ENCODE measurements around the gene LAMA5.

LAMA5 gene

DNA sequence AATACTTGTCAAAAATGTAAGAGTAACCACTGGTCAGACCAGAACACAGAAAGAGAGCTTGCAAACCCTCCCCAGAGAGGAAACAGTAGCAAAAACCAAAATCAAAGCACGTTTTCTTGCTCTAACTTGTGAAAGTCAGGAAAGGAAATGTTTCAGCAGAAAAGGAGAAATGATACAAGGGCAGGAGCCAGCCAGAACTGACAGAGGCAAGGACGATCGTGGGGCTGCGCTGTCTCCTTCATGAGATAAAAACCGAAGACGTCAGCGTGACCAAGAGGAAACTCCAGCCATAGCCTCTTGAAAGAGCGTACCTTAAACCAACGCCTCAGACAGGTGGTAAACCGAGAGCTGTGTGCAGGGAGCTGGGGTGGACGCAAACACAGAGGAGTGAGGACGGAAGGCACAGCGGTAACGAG is 27.5 kb downstream of the LAMA5 start:
- peak; percentile 38 to 52 for DNase-seq

- DNase-seq, result no peak
Observed at GRCh38 chr20:62338294-62338620, 28.9 kb downstream of the LAMA5 start.

DNA sequence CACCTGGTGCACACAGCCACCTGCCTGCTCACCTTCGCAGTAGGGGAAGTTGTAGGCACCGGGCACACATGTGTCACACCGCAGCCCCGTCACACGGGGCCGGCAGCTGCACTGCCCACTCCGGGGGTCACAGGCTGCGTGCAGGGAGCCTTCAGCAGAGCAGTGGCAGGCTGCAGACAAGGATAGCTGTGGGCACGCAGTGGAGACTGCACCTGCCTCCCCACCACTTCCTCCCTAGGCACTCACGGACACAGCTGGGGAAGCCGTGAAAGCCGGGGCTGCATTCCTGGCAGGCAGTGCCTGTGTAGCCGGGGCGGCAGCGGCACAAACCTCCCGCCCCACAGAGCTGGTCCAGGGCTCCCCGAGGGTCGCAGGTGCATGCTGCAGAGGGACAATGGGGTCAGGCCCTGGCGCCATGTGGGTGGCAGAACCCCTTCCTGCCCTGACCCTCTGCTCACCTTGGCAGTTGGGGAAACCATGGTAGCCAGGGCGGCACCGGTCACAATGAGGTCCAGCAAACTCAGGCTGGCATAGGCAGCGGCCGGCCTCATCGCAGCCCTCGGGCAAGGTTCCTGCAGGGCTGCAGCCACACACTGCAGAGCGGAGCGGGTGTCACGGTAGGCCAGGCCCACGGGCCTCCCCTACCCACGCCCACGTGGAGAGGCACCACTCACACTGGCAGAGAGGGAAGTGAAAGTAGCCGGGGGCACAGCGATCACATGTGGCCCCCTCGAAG is 29.4 kb downstream of the LAMA5 start:
- DNase-seq, result no peak

DNA sequence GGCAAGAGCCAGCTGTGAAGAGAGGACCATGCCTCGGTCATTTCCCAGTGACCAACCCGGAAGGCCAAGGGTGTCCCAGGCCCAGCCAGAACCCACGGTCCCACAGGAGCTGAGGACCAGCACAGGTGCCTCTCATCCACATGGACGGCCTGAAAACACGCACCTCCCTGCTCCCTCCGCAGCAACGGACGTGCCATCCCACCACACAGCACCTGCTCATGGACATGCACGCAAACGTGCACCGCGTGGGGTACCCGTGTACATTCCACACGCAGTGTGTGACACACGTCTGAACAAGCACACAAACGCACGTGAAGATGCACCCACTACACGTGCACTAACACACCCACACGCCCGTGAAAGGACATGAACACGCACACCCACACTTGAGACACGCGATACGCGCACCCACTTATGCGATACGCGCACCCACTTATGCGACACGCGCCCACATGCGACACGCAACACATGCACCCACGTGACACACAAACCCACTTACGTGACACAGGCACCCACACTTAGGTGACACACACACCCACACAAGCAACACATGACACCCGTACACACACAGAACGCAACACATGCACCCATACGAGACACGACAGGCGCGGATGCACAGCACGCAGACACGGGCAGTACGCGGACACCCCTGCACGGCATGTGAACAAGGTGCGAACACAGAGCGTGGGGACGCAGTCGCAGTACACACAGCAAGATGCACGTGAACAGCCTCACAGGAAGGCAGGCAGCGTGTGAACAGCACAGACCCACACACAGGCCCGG is 30.1 kb downstream of the LAMA5 start:
- no peak for DNase-seq

- no peak for DNase-seq
Observed at GRCh38 chr20:62336329-62336728, 30.8 kb downstream of the LAMA5 start.

DNA sequence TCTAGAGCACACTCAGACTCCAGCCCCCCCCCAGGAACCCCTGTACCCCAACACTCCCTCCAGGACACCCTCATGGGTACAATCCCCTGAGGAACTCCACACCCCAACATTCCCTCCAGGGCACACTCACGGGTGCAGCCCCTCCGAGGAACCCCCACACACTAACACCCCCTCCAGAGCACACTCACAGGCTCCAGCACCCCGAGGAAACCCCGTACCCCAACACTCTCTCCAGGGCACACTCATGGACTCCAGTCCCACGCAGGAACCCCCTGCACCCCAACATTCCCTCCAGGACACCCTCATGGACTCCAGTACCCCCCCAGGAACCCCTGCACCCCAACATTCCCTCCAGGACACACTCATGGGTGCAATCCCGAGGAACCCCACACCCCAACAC is 31.6 kb downstream of the LAMA5 start:
- no peak for DNase-seq

DNA sequence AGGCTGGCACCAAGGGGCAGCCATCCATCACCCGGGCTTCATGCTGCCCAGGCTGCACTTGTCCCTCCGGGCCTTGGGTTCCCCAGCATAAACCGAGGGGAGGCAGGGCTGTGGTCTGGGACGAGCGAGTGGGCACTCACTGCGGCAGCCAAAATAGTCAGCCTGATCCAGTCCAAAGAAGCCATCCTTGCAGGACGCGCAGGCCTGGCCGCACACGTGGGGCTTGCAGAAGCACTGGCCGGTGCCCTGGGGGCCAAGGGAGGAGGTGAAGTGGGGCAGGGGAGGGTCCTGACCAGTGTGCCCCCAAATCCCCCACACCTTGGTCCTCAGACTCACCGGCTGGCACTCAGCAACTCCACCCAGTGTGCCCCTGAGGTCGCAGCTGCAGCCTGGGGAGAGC is 32.2 kb downstream of the LAMA5 start:
- DNase-seq, result no peak

DNA sequence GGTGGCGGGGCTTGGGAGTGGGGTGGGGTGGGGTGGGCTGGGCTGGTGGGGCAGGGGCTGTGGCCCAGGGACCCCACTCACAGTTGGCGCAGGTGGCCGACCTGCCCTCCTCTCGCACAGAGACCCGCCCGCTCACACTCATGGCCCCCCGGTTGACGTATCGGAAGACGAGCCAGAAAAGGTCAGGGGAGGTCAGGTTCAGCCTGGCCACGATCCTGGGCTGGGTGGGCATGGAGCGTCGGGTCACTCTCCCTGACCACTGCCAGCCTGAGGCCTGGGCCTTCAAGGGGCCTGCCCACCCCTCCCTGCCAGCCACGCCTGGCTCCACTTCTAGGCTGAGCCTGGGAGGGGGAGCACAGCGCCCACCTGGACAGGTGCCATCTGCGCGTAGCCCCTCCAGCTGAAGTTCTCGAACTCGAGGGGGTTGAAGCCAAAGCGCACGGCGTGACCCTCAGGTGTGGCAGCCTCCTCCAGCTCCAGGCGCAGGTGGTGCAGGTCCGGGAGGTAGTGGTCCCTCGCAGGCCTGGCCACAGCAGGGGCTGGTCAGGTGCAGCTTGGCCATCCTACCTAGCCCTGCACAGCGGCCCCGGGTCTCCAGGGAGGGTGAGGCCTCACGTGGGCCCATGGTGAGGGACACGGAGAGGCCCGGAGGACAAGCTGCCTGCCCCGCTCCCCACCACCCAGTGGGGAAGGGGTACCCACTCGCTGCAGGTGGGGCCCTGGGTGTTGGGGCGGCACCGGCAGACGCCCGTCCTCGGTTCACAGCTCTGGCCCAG is 33.1 kb downstream of the LAMA5 start:
- DNase-seq, result no peak

- DNase-seq, result no peak
Observed at GRCh38 chr20:62332989-62333819, 33.9 kb downstream of the LAMA5 start.

- no peak for DNase-seq
Observed at GRCh38 chr20:62332421-62332820, 34.7 kb downstream of the LAMA5 start.

- DNase-seq, result no peak
Observed at GRCh38 chr20:62331347-62331746, 35.8 kb downstream of the LAMA5 start.

GRCh38 chr20:62330576-62331317 is 36.4 kb downstream of the LAMA5 start:
- DNase-seq, result no peak

DNA sequence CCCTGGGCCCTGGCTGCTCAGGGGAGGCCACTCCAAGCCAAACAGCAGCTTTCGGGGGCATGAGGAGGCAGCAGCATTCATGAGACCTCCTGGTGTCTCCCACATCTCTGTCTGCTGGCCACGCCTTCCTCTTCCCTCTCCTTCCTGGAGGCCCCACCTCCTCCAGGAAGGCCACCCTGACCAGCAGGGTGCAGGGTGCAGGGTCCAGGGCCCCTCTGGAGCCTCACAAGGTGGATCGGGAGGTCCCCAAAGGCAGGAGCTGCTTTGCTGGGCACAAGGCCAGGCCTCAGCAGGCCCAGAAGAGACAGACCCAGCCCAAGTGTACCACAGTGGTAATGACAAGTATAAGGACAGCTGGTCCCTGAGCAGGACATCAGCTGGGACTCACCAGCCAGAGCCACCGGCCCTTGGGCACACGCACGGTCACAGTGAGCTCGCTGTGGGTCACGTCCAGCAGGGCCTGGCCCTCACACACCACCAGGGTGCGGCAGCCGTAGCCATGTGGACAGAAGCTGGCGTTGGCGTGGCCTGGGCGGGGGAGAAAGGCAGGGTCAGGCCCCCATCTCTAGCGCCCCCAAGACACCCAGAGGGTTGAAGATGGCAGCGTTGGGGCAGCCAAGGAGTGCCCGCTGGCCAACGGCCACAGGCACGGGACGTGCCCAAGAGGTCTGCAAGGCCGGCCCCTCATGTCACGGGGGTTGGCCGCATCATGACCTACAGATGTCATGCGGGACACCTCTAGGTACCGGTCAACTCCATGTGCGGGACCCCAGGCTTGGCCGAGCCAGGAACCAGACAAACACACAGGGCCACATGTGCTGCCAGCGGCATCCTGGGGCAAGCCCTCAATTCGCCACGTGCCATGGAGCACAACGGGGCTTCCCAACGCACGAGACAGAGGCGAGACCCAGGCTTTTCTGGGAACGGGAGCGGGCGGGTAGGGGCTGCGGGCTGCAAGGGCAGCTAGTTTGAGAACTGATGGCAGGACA is 37.4 kb downstream of the LAMA5 start:
- DNase-seq, result no peak

- DNase-seq, result no peak
Observed at GRCh38 chr20:62328684-62329388, 38.3 kb downstream of the LAMA5 start.

- no peak for DNase-seq
Observed at GRCh38 chr20:62327726-62328495, 39.2 kb downstream of the LAMA5 start.

DNA sequence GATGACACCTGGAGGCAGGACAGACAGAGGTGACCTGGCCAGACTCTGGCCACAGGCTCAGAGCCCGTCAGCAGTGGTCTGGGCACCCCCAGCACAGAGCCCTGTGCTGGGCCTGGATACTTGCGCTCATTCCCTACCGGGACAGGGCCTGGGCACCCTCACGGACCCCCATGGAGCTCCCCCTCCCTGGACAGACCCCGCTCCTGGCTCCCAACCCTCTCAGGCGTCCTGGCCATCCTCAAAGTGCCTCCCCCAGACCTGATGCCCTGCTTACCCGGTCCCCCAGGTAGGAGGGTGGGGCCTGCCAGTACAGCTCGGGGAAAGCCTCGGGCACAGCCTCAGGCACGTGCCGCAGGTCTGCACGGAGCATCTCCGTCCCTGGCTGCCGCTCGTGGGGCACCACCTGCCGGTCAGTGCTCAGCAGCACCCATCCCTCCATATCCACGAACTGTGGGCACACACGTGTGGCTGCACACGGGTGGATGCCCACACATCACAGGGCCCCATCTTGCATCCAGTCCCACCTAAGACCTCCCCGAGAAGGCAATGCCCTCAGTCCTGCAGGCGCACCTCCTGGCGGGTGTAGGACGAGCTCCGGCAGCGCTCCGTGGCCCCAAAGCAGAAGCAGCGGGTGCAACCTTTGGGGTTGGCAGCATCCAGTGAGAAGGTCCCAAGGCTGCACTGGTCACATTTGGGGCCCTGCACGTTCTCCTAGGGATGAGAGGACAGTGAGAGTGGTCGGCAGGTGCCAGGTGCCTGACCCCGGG is 40.0 kb downstream of the LAMA5 start:
- no peak for DNase-seq

- DNase-seq, result no peak
Observed at GRCh38 chr20:62326559-62326958, 40.6 kb downstream of the LAMA5 start.

DNA sequence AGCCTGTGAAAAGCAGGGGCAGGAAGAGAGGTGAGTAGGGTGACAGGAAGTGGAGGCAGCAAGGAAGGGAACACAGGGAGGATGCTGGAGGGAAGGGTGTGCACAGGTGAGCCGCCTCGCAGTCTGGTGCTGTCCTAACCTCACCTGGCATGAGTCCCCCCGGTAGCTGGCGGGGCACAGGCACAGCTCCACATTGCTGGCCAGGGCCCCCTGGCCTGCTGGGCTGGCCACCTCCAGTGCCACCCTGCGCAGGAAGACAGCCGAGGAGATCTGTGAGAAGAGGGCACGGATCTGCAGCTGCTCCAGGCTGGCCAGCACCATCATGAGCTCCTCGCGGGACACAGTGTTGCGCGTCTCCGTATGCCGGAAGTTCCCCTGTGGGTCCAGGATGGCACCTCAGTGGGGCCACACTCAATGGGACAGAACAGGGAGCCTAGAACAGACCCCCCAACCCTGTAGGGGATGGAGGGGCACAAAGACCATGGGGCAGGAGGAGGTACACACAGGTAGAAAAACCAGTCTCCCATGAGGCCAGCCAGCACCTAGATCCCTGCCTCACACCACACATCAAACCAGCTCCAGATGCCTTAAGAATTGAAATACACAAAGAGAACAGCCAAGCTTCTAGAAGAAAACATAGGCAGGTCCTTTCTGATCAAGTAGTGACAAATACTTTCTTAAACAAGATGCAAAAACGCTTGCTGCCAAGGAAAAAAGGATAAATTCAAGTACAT is 41.8 kb downstream of the LAMA5 start:
- DNase-seq, result no peak

Measured in inflammatory macrophage treated with lipopolysaccharide for 1 hour (primary cell).